Suprapubic skin (tissue), 3 donors: Measurements from ENCODE around the gene EMCN.

Experiments
- POLR2AphosphoS5 ChIP-seq, 3 donors: sonication (generic); formaldehyde crosslinking; IDR thresholded peaks; one replicate each; pipeline ENCODE4 v1.6.1; 2017; ENCODE audit warnings: antibody characterized with exemption in 3 of 3
- TF ChIP-seq, protein P1 (sequence below), 2 donors: fragments of 200-600 bp in 1 of 2; fragments of 450-650 bp in 1 of 2; sonication (generic) in 1 of 2; IDR thresholded peaks; one replicate each; pipeline ENCODE4 v1.5.1; 2016 to 2019; ENCODE audit warnings: antibody characterized with exemption in 2 of 2, mild to moderate bottlenecking in 1 of 2, moderate library complexity in 1 of 2

DNA sequence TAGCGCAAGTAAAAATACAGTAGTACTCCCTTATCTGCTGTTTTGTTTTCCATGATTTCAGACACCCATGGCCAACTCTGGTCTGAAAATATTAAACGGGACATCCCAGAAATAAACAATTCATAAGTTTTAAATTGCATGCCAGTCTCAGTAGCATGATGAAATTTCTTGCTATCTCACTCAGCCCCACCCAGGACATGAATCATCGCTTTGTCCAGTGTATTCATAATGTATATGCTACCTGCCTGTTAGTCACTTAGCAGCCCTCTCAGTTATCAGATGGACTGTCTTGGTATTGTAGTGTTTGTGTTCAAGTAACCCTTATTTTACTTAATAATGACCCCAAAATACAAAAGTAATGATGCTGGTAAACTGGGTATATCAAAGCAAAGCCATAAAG, 169.3 kb downstream of the EMCN start:
- no peak for TF ChIP-seq POLR2AphosphoS5 (IDR thresholded peaks at IDR 0.05)
- TF ChIP-seq, protein P1, sequence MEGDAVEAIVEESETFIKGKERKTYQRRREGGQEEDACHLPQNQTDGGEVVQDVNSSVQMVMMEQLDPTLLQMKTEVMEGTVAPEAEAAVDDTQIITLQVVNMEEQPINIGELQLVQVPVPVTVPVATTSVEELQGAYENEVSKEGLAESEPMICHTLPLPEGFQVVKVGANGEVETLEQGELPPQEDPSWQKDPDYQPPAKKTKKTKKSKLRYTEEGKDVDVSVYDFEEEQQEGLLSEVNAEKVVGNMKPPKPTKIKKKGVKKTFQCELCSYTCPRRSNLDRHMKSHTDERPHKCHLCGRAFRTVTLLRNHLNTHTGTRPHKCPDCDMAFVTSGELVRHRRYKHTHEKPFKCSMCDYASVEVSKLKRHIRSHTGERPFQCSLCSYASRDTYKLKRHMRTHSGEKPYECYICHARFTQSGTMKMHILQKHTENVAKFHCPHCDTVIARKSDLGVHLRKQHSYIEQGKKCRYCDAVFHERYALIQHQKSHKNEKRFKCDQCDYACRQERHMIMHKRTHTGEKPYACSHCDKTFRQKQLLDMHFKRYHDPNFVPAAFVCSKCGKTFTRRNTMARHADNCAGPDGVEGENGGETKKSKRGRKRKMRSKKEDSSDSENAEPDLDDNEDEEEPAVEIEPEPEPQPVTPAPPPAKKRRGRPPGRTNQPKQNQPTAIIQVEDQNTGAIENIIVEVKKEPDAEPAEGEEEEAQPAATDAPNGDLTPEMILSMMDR (IDR thresholded peaks at IDR 0.05), result no peak
